Nephron (organoid): ENCODE measurements around the gene CST8.

Source experiments
- H3K27ac Mint-ChIP-seq, 3 experiments: 2 replicates each; pipeline ENCODE4 v1.8.0; 2020; ENCODE audit warnings: mixed read lengths in 3 of 3, mild to moderate bottlenecking in 2 of 3, moderate library complexity in 1 of 3
- H3K27me3 Mint-ChIP-seq: 2 replicates; pipeline ENCODE4 v1.8.0; 2021; ENCODE audit warnings: low read depth, mild to moderate bottlenecking, moderate library complexity, mixed read lengths
- H3K36me3 Mint-ChIP-seq: 2 replicates; pipeline ENCODE4 v1.8.0; 2020; ENCODE audit warnings: low read depth, mixed read lengths
- H3K4me1 Mint-ChIP-seq: 2 replicates; pipeline ENCODE4 v1.8.0; 2020; ENCODE audit warnings: mixed read lengths
- H3K4me3 Mint-ChIP-seq, 3 experiments: 2 replicates each; pipeline ENCODE4 v1.8.0; 2020; ENCODE audit warnings: mild to moderate bottlenecking in 3 of 3, mixed read lengths in 3 of 3, moderate library complexity in 2 of 3
- H3K9me3 Mint-ChIP-seq: 2 replicates; pipeline ENCODE4 v1.8.0; 2020; ENCODE audit warnings: mixed read lengths
- CTCF ChIP-seq, 3 experiments: fragments of 200-600 bp; sonication (generic); IDR thresholded peaks; one replicate each; pipeline ENCODE4 v1.5.0; 2021; ENCODE audit warnings: antibody characterized with exemption in 3 of 3; ENCODE audit not compliant: unreplicated experiment in 3 of 3

The CST8 gene

GRCh38 chr20:23448167-23448566 is 42.8 kb upstream of the CST8 start:
- H3K9me3 Mint-ChIP-seq: no peaks in the 10 kb centered on the region
- H3K27ac Mint-ChIP-seq: no peak overlapping the region
- no peaks in the 10 kb centered on the region for H3K4me1 Mint-ChIP-seq
- H3K4me3 Mint-ChIP-seq: no peak overlapping the region
- TF ChIP-seq CTCF (IDR thresholded peaks at IDR 0.05; ENCODE audit: unreplicated experiment in 3 of 3): no peak
- H3K27me3 Mint-ChIP-seq: peaks cover 15% of the 10 kb centered on the region
- H3K36me3 Mint-ChIP-seq: no peaks in the 10 kb centered on the region

- Mint-ChIP-seq H3K36me3 (no peaks in the 10 kb centered on the region), H3K27ac (no peak overlapping the region), H3K4me1 (no peaks in the 10 kb centered on the region), H3K27me3 (peaks cover 15% of the 10 kb centered on the region), H3K4me3 (no peak overlapping the region), H3K9me3 (no peaks in the 10 kb centered on the region)
- TF ChIP-seq CTCF (IDR thresholded peaks at IDR 0.05; ENCODE audit: unreplicated experiment in 3 of 3): no peak
Observed at GRCh38 chr20:23449421-23449820, 41.5 kb upstream of the CST8 start.

- Mint-ChIP-seq H3K4me1 (no peaks in the 10 kb centered on the region), H3K4me3 (no peak overlapping the region), H3K27ac (no peak overlapping the region), H3K9me3 (peaks cover 1% of the 10 kb centered on the region), H3K36me3 (no peaks in the 10 kb centered on the region), H3K27me3 (peaks cover 8% of the 10 kb centered on the region)
- no peak for TF ChIP-seq CTCF (IDR thresholded peaks at IDR 0.05; ENCODE audit: unreplicated experiment in 3 of 3)
Observed at GRCh38 chr20:23450877-23451276, 40.0 kb upstream of the CST8 start.

GRCh38 chr20:23451956-23452487 is 38.9 kb upstream of the CST8 start:
- no peaks in the 10 kb centered on the region for H3K4me1 Mint-ChIP-seq
- TF ChIP-seq CTCF (IDR thresholded peaks at IDR 0.05; ENCODE audit: unreplicated experiment in 3 of 3): no peak
- H3K27ac Mint-ChIP-seq: no peak overlapping the region
- H3K4me3 Mint-ChIP-seq: no peak overlapping the region
- H3K27me3 Mint-ChIP-seq: peaks cover 10% of the 10 kb centered on the region
- H3K9me3 Mint-ChIP-seq: peaks cover 2% of the 10 kb centered on the region
- H3K36me3 Mint-ChIP-seq: no peaks in the 10 kb centered on the region

GRCh38 chr20:23452776-23453175 is 38.1 kb upstream of the CST8 start, which contains the start of gene CST11:
CST11 (minus strand) TSS chr20:23452876; CDS start chr20:23452811, 65 bp downstream.
- H3K27me3 Mint-ChIP-seq: peaks cover 10% of the 10 kb centered on the region
- no peak within 1 kb of the TSS for H3K4me3 Mint-ChIP-seq
- no peaks in the 10 kb centered on the region for H3K4me1 Mint-ChIP-seq
- TF ChIP-seq CTCF (IDR thresholded peaks at IDR 0.05; ENCODE audit: unreplicated experiment in 3 of 3): no peak
- peaks cover 2% of the 10 kb centered on the region for H3K9me3 Mint-ChIP-seq
- no peak within 1 kb of the TSS for H3K27ac Mint-ChIP-seq
- H3K36me3 Mint-ChIP-seq: no peaks in the 10 kb centered on the region
